Caco-2 (cell line): ENCODE results near the gene SLC6A5. TPM values are rescaled to one million over a fixed set of nuclear protein-coding genes. Genes with fewer than 3 reads are reported as not detected.
"Not testable (repeated sequence)": the region's sequence is repeated elsewhere in the genome, so short reads cannot be mapped to it uniquely, and the experiment has no call there.

Experiments
- BruUV-seq: library from RNA; stranded (reverse); fragments of 400-500 nt; replicated peaks from 2 replicates; lab custom pipeline; 2021; lab: Mats Ljungman, UMichigan
- CTCF ChIA-PET: fragments of 300-600 bp; sonication (Branson Sonifier 250); formaldehyde crosslinking; loops from one replicate; lab custom pipeline; 2022; ENCODE audit warnings: antibody characterized with exemption; lab: Charles Lee
- POLR2A ChIA-PET: fragments of 300-600 bp; sonication (Branson Sonifier 250); formaldehyde crosslinking; loops from one replicate; lab custom pipeline; 2022; ENCODE audit warnings: antibody characterized with exemption; lab: Charles Lee
- DNase-seq, 2 experiments: peaks; one replicate each; pipeline versions ENCODE4 v3.0.0 to v3.0.0-alpha.2; 2020 to 2022
- H3K27me3 ChIP-seq: replicated peaks from 2 replicates; pipeline ENCODE4 v1.6.0; 2011; ENCODE audit warnings: low read length; ENCODE audit not compliant: control insufficient read depth, insufficient read depth
- H3K36me3 ChIP-seq: 2 replicates; pipeline ENCODE4 v1.5.1; 2011; ENCODE audit warnings: low read length; ENCODE audit not compliant: control insufficient read depth, insufficient read depth
- H3K4me1 ChIP-seq: fragments of 250-450 bp; sonication (Bioruptor Pico); 2 replicates; pipeline ENCODE4 v1.5.1; 2020; ENCODE audit warnings: mild to moderate bottlenecking
- H3K4me3 ChIP-seq: 2 replicates; pipeline ENCODE4 v1.5.1; 2011; ENCODE audit warnings: low read depth, mild to moderate bottlenecking, control low read depth, low read length
- H3K9me3 ChIP-seq: fragments of 250-450 bp; sonication (Bioruptor Pico); 2 replicates; pipeline ENCODE4 v1.5.1; 2020; ENCODE audit warnings: mild to moderate bottlenecking, moderate library complexity
- H3K27ac Mint-ChIP-seq: one replicate; pipeline ENCODE4 v1.8.0; 2022; ENCODE audit warnings: mixed read lengths; ENCODE audit not compliant: unreplicated experiment
- H3K27me3 Mint-ChIP-seq: one replicate; pipeline ENCODE4 v1.8.0; 2022; ENCODE audit warnings: mixed read lengths; ENCODE audit not compliant: insufficient read depth, unreplicated experiment
- H3K36me3 Mint-ChIP-seq: one replicate; pipeline ENCODE4 v1.8.0; 2022; ENCODE audit warnings: mild to moderate bottlenecking, mixed read lengths; ENCODE audit not compliant: insufficient read depth, unreplicated experiment
- H3K4me1 Mint-ChIP-seq: one replicate; pipeline ENCODE4 v1.8.0; 2022; ENCODE audit warnings: low read depth, mixed read lengths; ENCODE audit not compliant: unreplicated experiment
- H3K4me3 Mint-ChIP-seq: one replicate; pipeline ENCODE4 v1.8.0; 2022; ENCODE audit warnings: mild to moderate bottlenecking, moderate library complexity, mixed read lengths; ENCODE audit not compliant: unreplicated experiment
- H3K9me3 Mint-ChIP-seq: one replicate; pipeline ENCODE4 v1.8.0; 2022; ENCODE audit warnings: mixed read lengths; ENCODE audit not compliant: unreplicated experiment
- CTCF ChIP-seq, 2 experiments: fragments of 200-600 bp in 1 of 2; IDR thresholded peaks; 1 replicate in 1 of 2; 2 replicates in 1 of 2; pipeline versions ENCODE4 v1.5.1 to v1.8.0; 2011 to 2022; ENCODE audit warnings: antibody characterized with exemption in 1 of 2, control low read depth in 1 of 2, inconsistent platforms in 1 of 2, low read depth in 1 of 2, low read length in 1 of 2, mild to moderate bottlenecking in 1 of 2, moderate library complexity in 1 of 2; ENCODE audit not compliant: insufficient read depth in 1 of 2, severe bottlenecking in 1 of 2, unreplicated experiment in 1 of 2
- intact Hi-C: fragments of 100-400 bp; cut with micrococcal nuclease; formaldehyde crosslinking; loops from one replicate; pipeline ENCODE4 v1.10.0; 2022; ENCODE audit not compliant: unreplicated experiment
- total RNA-seq: library from RNA; stranded (reverse); gene quantifications from 2 replicates; pipeline ENCODE4 v1.2.3, GENCODE V29; 2022

Gene SLC6A5
- total RNA-seq, 1 experiment from 2014 or later, result not detected

DNA sequence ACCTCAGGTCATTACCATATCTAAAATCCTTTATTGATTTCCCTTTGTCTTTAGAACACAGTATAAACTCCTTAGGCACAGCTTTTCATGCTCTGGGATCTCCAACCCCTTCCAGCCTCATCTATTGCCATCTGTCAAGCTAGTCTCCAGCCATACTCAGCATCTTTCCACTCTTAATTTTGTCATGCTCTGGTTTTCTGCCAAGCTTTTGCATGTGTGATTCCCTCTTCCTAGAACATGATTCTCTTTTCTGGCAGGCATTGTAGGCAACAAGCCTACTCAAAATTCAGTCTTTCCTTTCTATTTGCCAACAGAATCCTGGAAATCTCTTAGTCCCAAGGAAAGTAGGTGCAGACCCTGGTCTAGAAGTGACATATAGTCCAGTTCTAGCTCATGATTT lies 35.5 kb upstream of the SLC6A5 start:
- no peak for DNase-seq
- Mint-ChIP-seq H3K36me3 (no peaks in the 10 kb centered on the region), H3K4me1 (no peaks in the 10 kb centered on the region), H3K4me3 (no peak overlapping the region), H3K27ac (no peak overlapping the region), H3K9me3 (no peaks in the 10 kb centered on the region), H3K27me3 (peaks cover 9% of the 10 kb centered on the region)
- no peak overlapping the region for H3K4me3 ChIP-seq
- TF ChIP-seq CTCF (IDR thresholded peaks at IDR 0.05; ENCODE audit: insufficient read depth in 1 of 2, low read depth in 1 of 2, low read length in 1 of 2, severe bottlenecking in 1 of 2, unreplicated experiment in 1 of 2), result no peak
- BruUV-seq, result no TSS peak
- no peaks in the 10 kb centered on the region for H3K4me1 ChIP-seq
- peaks cover 1% of the 10 kb centered on the region; the same call in 1 of the 2 replicates for H3K27me3 ChIP-seq
- no peaks in the 10 kb centered on the region for H3K36me3 ChIP-seq
- ChIA-PET CTCF (no interaction called here), POLR2A (no interaction called here)
- H3K9me3 ChIP-seq, result no peaks in the 10 kb centered on the region
- intact Hi-C loops, result no loop called here

GRCh38 chr11:20564846-20565635 lies 34.4 kb upstream of the SLC6A5 start:
- no peak for TF ChIP-seq CTCF (IDR thresholded peaks at IDR 0.05; ENCODE audit: insufficient read depth in 1 of 2, low read depth in 1 of 2, low read length in 1 of 2, severe bottlenecking in 1 of 2, unreplicated experiment in 1 of 2)
- no peaks in the 10 kb centered on the region for H3K36me3 Mint-ChIP-seq
- intact Hi-C loops, result no loop called here
- BruUV-seq, result no TSS peak
- H3K4me1 Mint-ChIP-seq, result no peaks in the 10 kb centered on the region
- CTCF ChIA-PET, result no interaction called here
- H3K27ac Mint-ChIP-seq, result no peak overlapping the region
- H3K4me3 ChIP-seq, result no peak overlapping the region
- H3K4me1 ChIP-seq, result no peaks in the 10 kb centered on the region
- H3K4me3 Mint-ChIP-seq, result no peak overlapping the region
- peaks cover 11% of the 10 kb centered on the region for H3K27me3 Mint-ChIP-seq
- no peaks in the 10 kb centered on the region for H3K9me3 ChIP-seq
- H3K27me3 ChIP-seq, result peaks cover 1% of the 10 kb centered on the region; the same call in 1 of the 2 replicates
- POLR2A ChIA-PET, result no interaction called here
- no peaks in the 10 kb centered on the region for H3K36me3 ChIP-seq
- no peak for DNase-seq
- H3K9me3 Mint-ChIP-seq, result no peaks in the 10 kb centered on the region

DNA sequence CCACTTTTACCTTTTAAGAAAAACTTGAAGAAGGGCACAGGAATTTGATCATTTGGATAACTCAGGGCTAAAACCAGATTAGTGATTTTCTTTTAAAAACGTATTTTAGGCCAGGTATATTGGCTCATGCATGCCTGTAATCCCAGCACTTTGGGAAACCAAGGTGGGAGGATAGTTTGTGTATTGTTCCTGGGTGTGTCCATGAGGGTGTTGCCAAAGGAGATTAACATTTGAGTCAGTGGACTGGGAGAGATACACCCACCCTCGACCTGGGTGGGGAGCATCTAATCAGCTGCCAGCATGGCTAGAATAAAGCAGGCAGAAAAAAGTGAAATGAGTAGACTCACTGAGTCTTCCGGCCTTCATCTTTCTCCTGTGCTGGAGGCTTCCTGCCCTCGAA lies 33.3 kb upstream of the SLC6A5 start:
- H3K4me3 ChIP-seq, H3K4me3 Mint-ChIP-seq, intact Hi-C loops, POLR2A ChIA-PET, DNase-seq, H3K36me3 ChIP-seq, H3K27ac Mint-ChIP-seq, BruUV-seq, H3K4me1 Mint-ChIP-seq, H3K27me3 ChIP-seq, H3K4me1 ChIP-seq, H3K9me3 Mint-ChIP-seq, H3K9me3 ChIP-seq, H3K36me3 Mint-ChIP-seq, CTCF ChIA-PET: not testable (repeated sequence)
- H3K27me3 Mint-ChIP-seq, result peaks cover 12% of the 10 kb centered on the region
